HL-60 (cell line): ENCODE measurements around the gene DOCK1.

Source experiments
- SPI1 ChIP-seq: IDR thresholded peaks from 2 replicates; pipeline ENCODE4 v1.6.1; 2012; ENCODE audit warnings: low read depth, mild to moderate bottlenecking, borderline replicate concordance
- TF ChIP-seq, protein P1 (sequence below): IDR thresholded peaks from one replicate; pipeline ENCODE4 v1.5.1; 2011; ENCODE audit warnings: low read length, control low read depth, inconsistent platforms; ENCODE audit not compliant: insufficient read depth
- TF ChIP-seq, protein P2 (sequence below): IDR thresholded peaks from 2 replicates; pipeline ENCODE4 v1.6.1; 2012; ENCODE audit warnings: low read depth; ENCODE audit not compliant: insufficient replicate concordance

DNA sequence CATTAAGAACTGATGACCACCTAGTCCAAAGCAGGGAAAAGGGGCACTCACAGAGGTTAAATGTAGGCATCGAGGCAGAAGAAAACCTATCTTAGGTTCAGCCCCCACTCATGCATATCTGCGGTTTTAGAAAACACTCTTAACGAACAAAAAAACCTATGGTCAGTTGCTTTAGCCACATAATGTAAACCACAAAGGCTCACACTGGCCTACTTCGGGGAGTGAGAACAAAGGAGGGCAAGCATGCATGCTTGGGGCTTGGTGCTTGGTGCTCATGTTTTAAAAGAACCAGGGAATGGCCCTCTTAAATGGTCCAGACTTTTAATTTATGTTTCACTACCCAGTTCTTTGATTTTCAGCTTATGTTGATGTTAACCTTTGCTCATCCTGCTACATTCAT is 276.9 kb downstream of the DOCK1 start:
- TF ChIP-seq, protein P1, sequence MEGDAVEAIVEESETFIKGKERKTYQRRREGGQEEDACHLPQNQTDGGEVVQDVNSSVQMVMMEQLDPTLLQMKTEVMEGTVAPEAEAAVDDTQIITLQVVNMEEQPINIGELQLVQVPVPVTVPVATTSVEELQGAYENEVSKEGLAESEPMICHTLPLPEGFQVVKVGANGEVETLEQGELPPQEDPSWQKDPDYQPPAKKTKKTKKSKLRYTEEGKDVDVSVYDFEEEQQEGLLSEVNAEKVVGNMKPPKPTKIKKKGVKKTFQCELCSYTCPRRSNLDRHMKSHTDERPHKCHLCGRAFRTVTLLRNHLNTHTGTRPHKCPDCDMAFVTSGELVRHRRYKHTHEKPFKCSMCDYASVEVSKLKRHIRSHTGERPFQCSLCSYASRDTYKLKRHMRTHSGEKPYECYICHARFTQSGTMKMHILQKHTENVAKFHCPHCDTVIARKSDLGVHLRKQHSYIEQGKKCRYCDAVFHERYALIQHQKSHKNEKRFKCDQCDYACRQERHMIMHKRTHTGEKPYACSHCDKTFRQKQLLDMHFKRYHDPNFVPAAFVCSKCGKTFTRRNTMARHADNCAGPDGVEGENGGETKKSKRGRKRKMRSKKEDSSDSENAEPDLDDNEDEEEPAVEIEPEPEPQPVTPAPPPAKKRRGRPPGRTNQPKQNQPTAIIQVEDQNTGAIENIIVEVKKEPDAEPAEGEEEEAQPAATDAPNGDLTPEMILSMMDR = no peak
- TF ChIP-seq SPI1 = no peak
- TF ChIP-seq, protein P2, sequence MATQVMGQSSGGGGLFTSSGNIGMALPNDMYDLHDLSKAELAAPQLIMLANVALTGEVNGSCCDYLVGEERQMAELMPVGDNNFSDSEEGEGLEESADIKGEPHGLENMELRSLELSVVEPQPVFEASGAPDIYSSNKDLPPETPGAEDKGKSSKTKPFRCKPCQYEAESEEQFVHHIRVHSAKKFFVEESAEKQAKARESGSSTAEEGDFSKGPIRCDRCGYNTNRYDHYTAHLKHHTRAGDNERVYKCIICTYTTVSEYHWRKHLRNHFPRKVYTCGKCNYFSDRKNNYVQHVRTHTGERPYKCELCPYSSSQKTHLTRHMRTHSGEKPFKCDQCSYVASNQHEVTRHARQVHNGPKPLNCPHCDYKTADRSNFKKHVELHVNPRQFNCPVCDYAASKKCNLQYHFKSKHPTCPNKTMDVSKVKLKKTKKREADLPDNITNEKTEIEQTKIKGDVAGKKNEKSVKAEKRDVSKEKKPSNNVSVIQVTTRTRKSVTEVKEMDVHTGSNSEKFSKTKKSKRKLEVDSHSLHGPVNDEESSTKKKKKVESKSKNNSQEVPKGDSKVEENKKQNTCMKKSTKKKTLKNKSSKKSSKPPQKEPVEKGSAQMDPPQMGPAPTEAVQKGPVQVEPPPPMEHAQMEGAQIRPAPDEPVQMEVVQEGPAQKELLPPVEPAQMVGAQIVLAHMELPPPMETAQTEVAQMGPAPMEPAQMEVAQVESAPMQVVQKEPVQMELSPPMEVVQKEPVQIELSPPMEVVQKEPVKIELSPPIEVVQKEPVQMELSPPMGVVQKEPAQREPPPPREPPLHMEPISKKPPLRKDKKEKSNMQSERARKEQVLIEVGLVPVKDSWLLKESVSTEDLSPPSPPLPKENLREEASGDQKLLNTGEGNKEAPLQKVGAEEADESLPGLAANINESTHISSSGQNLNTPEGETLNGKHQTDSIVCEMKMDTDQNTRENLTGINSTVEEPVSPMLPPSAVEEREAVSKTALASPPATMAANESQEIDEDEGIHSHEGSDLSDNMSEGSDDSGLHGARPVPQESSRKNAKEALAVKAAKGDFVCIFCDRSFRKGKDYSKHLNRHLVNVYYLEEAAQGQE = no peak
